ENCODE measurements around the gene FOXD4.
"Not testable (repeated sequence)": the region's sequence is repeated elsewhere in the genome, so short reads cannot be mapped to it uniquely, and the experiment has no call there.

The FOXD4 gene

DNA sequence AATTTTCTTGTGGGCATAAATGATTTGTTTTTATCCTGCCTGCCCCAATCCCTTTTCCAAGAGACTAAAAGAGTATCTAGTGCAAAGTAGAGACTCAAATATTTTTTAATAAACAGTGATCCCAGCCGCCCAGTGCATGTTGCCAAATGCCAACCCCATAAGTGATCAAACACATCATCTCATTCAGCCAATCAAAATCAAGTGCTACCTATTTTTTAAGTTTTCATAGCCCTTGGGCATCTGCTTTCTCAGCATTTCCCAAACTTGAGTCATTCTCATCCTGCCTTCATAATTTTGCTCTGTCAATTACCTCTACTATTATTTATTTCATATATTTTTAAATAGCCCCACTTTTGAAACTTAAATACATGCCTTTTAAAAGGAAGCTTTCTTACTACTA, 27.4 kb downstream of the FOXD4 start:
- H3K36me3 ChIP-seq (ENCODE audit: insufficient read depth, low read length); H3K27me3 ChIP-seq (ENCODE audit: insufficient read depth, low read length); H3K4me1 ChIP-seq (ENCODE audit: insufficient read depth, low read length); H3K27ac ChIP-seq (ENCODE audit: low read depth, low read length); H3K9me3 ChIP-seq (ENCODE audit: insufficient read depth, low read depth, low read length); H3K9ac ChIP-seq (ENCODE audit: low read depth, low read length); H3K4me3 ChIP-seq (ENCODE audit: low read length): not testable (repeated sequence)
- WGBS = no CpG with 5 or more reads among the region's 1 CpG

DNA sequence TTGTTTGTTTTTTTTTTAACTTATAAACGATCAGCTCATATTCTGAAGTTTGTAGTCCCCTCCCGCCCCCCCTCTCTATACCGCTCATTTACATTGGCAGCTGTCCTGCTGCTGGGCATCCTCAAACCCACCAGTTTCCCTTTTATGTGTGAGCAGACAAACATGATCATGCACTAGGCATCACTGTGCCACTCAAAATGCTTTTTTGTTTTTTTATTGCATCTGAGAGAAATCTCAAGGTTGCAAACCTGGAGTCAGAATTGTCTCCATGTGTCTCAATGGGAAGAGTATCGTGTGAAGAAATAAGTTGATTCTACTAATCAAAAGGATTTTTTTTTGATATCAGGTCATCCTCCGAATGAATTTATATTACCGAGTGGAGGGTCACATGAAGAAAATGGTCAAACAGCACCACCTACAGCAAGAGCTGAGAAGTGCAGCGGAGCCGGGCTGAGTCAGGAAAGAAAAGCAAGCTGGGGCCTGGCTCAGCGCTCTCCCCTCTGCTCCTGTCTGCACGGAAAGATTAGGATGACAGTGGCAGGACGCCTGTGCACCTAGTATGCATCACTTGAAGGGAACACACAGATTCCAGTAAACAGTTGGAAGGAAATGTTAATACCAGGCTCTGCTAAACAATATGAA, 29.7 kb downstream of the FOXD4 start:
- WGBS = 28% methylated on average over 4 of the region's 11 CpGs
- H3K4me1 ChIP-seq (ENCODE audit: insufficient read depth, low read length); H3K27me3 ChIP-seq (ENCODE audit: insufficient read depth, low read length); H3K27ac ChIP-seq (ENCODE audit: low read depth, low read length); H3K36me3 ChIP-seq (ENCODE audit: insufficient read depth, low read length); H3K9me3 ChIP-seq (ENCODE audit: insufficient read depth, low read depth, low read length); H3K9ac ChIP-seq (ENCODE audit: low read depth, low read length); H3K4me3 ChIP-seq (ENCODE audit: low read length): not testable (repeated sequence)

DNA sequence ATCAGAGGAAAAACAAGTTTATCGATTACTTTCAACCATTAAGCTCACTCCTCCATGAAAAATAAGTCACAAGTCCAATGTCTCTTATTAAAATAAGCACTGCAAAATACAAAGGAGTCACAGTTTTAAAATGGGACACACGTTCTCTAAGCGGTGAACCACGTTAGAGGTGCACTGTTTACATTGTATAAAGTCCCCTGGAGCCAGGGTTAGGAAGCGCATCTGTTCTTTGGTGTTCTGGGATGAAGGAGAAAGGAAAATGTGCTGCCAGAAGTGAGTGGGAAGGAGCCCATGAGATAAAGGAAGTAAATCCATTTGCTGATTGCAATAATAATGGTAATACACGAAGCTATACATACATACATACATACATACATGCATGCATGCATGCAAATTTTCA, 30.4 kb downstream of the FOXD4 start:
- not testable (repeated sequence) for H3K9me3 ChIP-seq (ENCODE audit: insufficient read depth, low read depth, low read length); H3K4me3 ChIP-seq (ENCODE audit: low read length); H3K36me3 ChIP-seq (ENCODE audit: insufficient read depth, low read length); H3K27ac ChIP-seq (ENCODE audit: low read depth, low read length); H3K27me3 ChIP-seq (ENCODE audit: insufficient read depth, low read length); H3K9ac ChIP-seq (ENCODE audit: low read depth, low read length); H3K4me1 ChIP-seq (ENCODE audit: insufficient read depth, low read length)
- 40% methylated on average over 4 of the region's 6 CpGs for WGBS

- not testable (repeated sequence) for H3K27me3 ChIP-seq (ENCODE audit: insufficient read depth, low read length); H3K36me3 ChIP-seq (ENCODE audit: insufficient read depth, low read length); H3K27ac ChIP-seq (ENCODE audit: low read depth, low read length); H3K9me3 ChIP-seq (ENCODE audit: insufficient read depth, low read depth, low read length); H3K9ac ChIP-seq (ENCODE audit: low read depth, low read length); H3K4me1 ChIP-seq (ENCODE audit: insufficient read depth, low read length); H3K4me3 ChIP-seq (ENCODE audit: low read length)
- WGBS = no CpG with 5 or more reads among the region's 4 CpGs
Measured at GRCh38 chr9:87105-87504, 31.1 kb downstream of the FOXD4 start.

DNA sequence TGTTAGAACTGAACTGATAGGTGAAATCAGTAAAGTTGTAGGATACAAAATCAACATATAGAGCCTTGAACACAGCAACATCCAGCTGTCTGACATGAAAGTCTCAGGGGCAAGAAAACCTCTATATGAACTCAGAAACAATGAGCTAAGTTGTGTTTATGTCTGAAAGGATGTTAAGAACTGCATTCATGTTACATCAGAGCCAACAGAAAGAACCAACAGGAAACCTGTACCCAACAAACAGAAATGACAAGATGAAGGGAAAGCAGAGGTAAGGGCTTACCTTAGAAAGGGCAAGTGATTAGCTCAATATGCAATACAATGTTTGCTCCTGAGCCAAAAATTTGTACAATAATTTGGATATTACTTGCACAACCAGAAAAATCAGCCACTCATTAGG, 31.5 kb downstream of the FOXD4 start:
- H3K27ac ChIP-seq (ENCODE audit: low read depth, low read length); H3K4me3 ChIP-seq (ENCODE audit: low read length): not testable (repeated sequence)

GRCh38 chr9:82932-83689, 35.1 kb downstream of the FOXD4 start:
- WGBS = 93% methylated on average over 26 of the region's 31 CpGs
- not testable (repeated sequence) for H3K9ac ChIP-seq (ENCODE audit: low read depth, low read length); H3K36me3 ChIP-seq (ENCODE audit: insufficient read depth, low read length); H3K27me3 ChIP-seq (ENCODE audit: insufficient read depth, low read length); H3K27ac ChIP-seq (ENCODE audit: low read depth, low read length); H3K4me3 ChIP-seq (ENCODE audit: low read length); H3K4me1 ChIP-seq (ENCODE audit: insufficient read depth, low read length); H3K9me3 ChIP-seq (ENCODE audit: insufficient read depth, low read depth, low read length)

More for the DNA sequence above, 31.5 kb downstream of the FOXD4 start:
- not testable (repeated sequence) for H3K9ac ChIP-seq (ENCODE audit: low read depth, low read length); H3K9me3 ChIP-seq (ENCODE audit: insufficient read depth, low read depth, low read length); H3K27me3 ChIP-seq (ENCODE audit: insufficient read depth, low read length); H3K4me1 ChIP-seq (ENCODE audit: insufficient read depth, low read length); H3K36me3 ChIP-seq (ENCODE audit: insufficient read depth, low read length)

- H3K27me3 ChIP-seq (ENCODE audit: insufficient read depth, low read length) = peaks cover 26% of the 10 kb centered on the region
- 87% methylated on average over 3 of the region's 3 CpGs for WGBS
- not testable (repeated sequence) for H3K36me3 ChIP-seq (ENCODE audit: insufficient read depth, low read length); H3K27ac ChIP-seq (ENCODE audit: low read depth, low read length); H3K9ac ChIP-seq (ENCODE audit: low read depth, low read length); H3K9me3 ChIP-seq (ENCODE audit: insufficient read depth, low read depth, low read length); H3K4me3 ChIP-seq (ENCODE audit: low read length); H3K4me1 ChIP-seq (ENCODE audit: insufficient read depth, low read length)
Measured at GRCh38 chr9:78333-78732, 39.9 kb downstream of the FOXD4 start.

DNA sequence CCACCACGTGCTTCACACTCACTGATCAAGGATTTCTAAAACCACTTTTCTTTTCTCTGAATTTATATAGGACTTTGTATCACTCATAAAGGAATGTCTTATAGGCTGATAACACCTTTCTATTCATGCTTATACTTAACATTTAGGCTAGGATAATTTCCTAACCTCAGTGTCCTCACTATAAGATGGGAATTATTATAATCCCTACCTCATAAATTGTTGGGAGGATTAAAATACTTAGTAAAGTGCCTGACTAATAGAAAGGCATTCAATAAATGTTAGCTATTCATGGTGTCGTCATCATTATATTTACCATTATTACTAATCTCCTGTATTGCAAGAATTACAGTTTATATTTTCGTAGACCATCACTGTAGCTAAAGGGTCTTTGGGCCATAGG, 41.8 kb downstream of the FOXD4 start:
- not testable (repeated sequence) for H3K9me3 ChIP-seq (ENCODE audit: insufficient read depth, low read depth, low read length); H3K27ac ChIP-seq (ENCODE audit: low read depth, low read length); H3K4me3 ChIP-seq (ENCODE audit: low read length); H3K4me1 ChIP-seq (ENCODE audit: insufficient read depth, low read length); H3K9ac ChIP-seq (ENCODE audit: low read depth, low read length); H3K36me3 ChIP-seq (ENCODE audit: insufficient read depth, low read length)
- WGBS = no CpG with 5 or more reads among the region's 3 CpGs
- H3K27me3 ChIP-seq (ENCODE audit: insufficient read depth, low read length) = peaks cover 41% of the 10 kb centered on the region

- not testable (repeated sequence) for H3K36me3 ChIP-seq (ENCODE audit: insufficient read depth, low read length); H3K4me1 ChIP-seq (ENCODE audit: insufficient read depth, low read length); H3K9me3 ChIP-seq (ENCODE audit: insufficient read depth, low read depth, low read length); H3K27ac ChIP-seq (ENCODE audit: low read depth, low read length); H3K9ac ChIP-seq (ENCODE audit: low read depth, low read length)
- Histone ChIP-seq H3K4me3 (ENCODE audit: low read length) (peak overlapping the region; percentile 47), H3K27me3 (ENCODE audit: insufficient read depth, low read length) (peaks cover 41% of the 10 kb centered on the region)
- WGBS = 0% methylated on average over 2 of the region's 18 CpGs
Measured at GRCh38 chr9:73900-74525, 44.2 kb downstream of the FOXD4 start.

- not testable (repeated sequence) for H3K9ac ChIP-seq (ENCODE audit: low read depth, low read length); H3K36me3 ChIP-seq (ENCODE audit: insufficient read depth, low read length); H3K27ac ChIP-seq (ENCODE audit: low read depth, low read length); H3K4me1 ChIP-seq (ENCODE audit: insufficient read depth, low read length); H3K9me3 ChIP-seq (ENCODE audit: insufficient read depth, low read depth, low read length)
- Histone ChIP-seq H3K4me3 (ENCODE audit: low read length) (peak overlapping the region; percentile 47), H3K27me3 (ENCODE audit: insufficient read depth, low read length) (peaks cover 41% of the 10 kb centered on the region)
- under 1% methylated on average over 109 of the region's 109 CpGs for WGBS
Measured at GRCh38 chr9:73076-73899, 44.9 kb downstream of the FOXD4 start.

Measured in HUES64 (cell line).